Lower lobe of right lung (tissue), 2 donors: Measurements from ENCODE around the gene ESR1. TPM values are rescaled to one million over a fixed set of nuclear protein-coding genes. Genes with fewer than 3 reads are reported as not detected.

Source experiments
- ATAC-seq, 2 donors: fragments of 200-7000 bp; cut with Tn5 transposase; one replicate each; pipeline ENCODE4 v1.9.1; 2020 to 2022; ENCODE audit warnings: mild to moderate bottlenecking in 2 of 2, moderate library complexity in 2 of 2
- DNase-seq: peaks from one replicate; pipeline ENCODE4 v3.0.0-alpha.2; 2020
- H3K27ac ChIP-seq: fragments of 200-600 bp; one replicate; pipeline ENCODE4 v1.8.0; 2022
- H3K27me3 ChIP-seq: fragments of 200-600 bp; one replicate; pipeline ENCODE4 v1.8.0; 2022; ENCODE audit warnings: low read depth
- H3K36me3 ChIP-seq: fragments of 200-600 bp; one replicate; pipeline ENCODE4 v1.8.0; 2022; ENCODE audit warnings: mild to moderate bottlenecking
- H3K4me1 ChIP-seq: fragments of 200-600 bp; one replicate; pipeline ENCODE4 v1.8.0; 2022
- H3K4me3 ChIP-seq: fragments of 200-600 bp; one replicate; pipeline ENCODE4 v1.8.0; 2022; ENCODE audit warnings: mild to moderate bottlenecking
- H3K9me3 ChIP-seq: fragments of 200-600 bp; one replicate; pipeline ENCODE4 v1.8.0; 2022
- CTCF ChIP-seq: fragments of 200-600 bp; IDR thresholded peaks from one replicate; pipeline ENCODE4 v1.8.0; 2022; ENCODE audit warnings: antibody characterized with exemption, mild to moderate bottlenecking
- intact Hi-C: fragments of 100-400 bp; cut with DNase I; formaldehyde crosslinking; loops from one replicate; pipeline ENCODE4 v1.11.0; 2022
- total RNA-seq: library from RNA; stranded (reverse); fragmentation: NEBNext Ultra II Directional; extraction: Animal tissue kit (Norgen Biotek cat#: 25700); gene quantifications from one replicate; pipeline ENCODE4 v1.2.1, GENCODE V29; 2021
- donor health status: DM: no; HTN: yes; CAD: no; lungs with severe emphysema.

ESR1 gene
- total RNA-seq, 1 donor from 2014 or later: 3.7 TPM

GRCh38 chr6:152094992-152095592 is 287.6 kb downstream of the ESR1 start:
- ATAC-seq: peak; percentile 85 to 88
- intact Hi-C loops: no loop called here
- Histone ChIP-seq H3K9me3 (no peaks in the 10 kb centered on the region), H3K27me3 (no peaks in the 10 kb centered on the region), H3K36me3 (no peaks in the 10 kb centered on the region), H3K4me1 (peaks cover 27% of the 10 kb centered on the region), H3K27ac (peak overlapping the region; percentile 67), H3K4me3 (no peak overlapping the region)
- TF ChIP-seq CTCF: no peak
- DNase-seq: peak; percentile 67

GRCh38 chr6:152096863-152097496 is 289.5 kb downstream of the ESR1 start:
- ATAC-seq: no peak
- no peak overlapping the region for H3K4me3 ChIP-seq
- H3K27me3 ChIP-seq: no peaks in the 10 kb centered on the region
- H3K27ac ChIP-seq: no peak overlapping the region
- no peaks in the 10 kb centered on the region for H3K9me3 ChIP-seq
- H3K36me3 ChIP-seq: no peaks in the 10 kb centered on the region
- H3K4me1 ChIP-seq: peaks cover 20% of the 10 kb centered on the region
- no peak for TF ChIP-seq CTCF
- no peak for DNase-seq
- intact Hi-C loops: no loop called here

- intact Hi-C loops: no loop called here
- Histone ChIP-seq H3K4me1 (peaks cover 19% of the 10 kb centered on the region), H3K27ac (no peak overlapping the region)
Measured at GRCh38 chr6:152098683-152099082, 291.2 kb downstream of the ESR1 start.

GRCh38 chr6:152099446-152100182 is 292.1 kb downstream of the ESR1 start:
- peak in 1 of 2 donors; percentile 9 for ATAC-seq
- peak overlapping the region; percentile 25 for H3K27ac ChIP-seq
- intact Hi-C loops: no loop called here

More at GRCh38 chr6:152098683-152099082, 291.2 kb downstream of the ESR1 start:
- ATAC-seq: no peak
- no peak for TF ChIP-seq CTCF
- H3K27me3 ChIP-seq: no peaks in the 10 kb centered on the region
- H3K9me3 ChIP-seq: no peaks in the 10 kb centered on the region
- no peaks in the 10 kb centered on the region for H3K36me3 ChIP-seq
- H3K4me3 ChIP-seq: no peak overlapping the region
- DNase-seq: no peak

More at GRCh38 chr6:152099446-152100182, 292.1 kb downstream of the ESR1 start:
- H3K36me3 ChIP-seq: no peaks in the 10 kb centered on the region
- peaks cover 18% of the 10 kb centered on the region for H3K4me1 ChIP-seq
- H3K4me3 ChIP-seq: no peak overlapping the region
- DNase-seq: no peak
- no peak for TF ChIP-seq CTCF
- no peaks in the 10 kb centered on the region for H3K27me3 ChIP-seq
- no peaks in the 10 kb centered on the region for H3K9me3 ChIP-seq
